T-helper 17 cell (primary cell): Measurements from ENCODE around the gene CXXC1. TPM values are rescaled to one million over a fixed set of nuclear protein-coding genes. Genes with fewer than 3 reads are reported as not detected.
A peak's percentile ranks its signal among the peaks of the same experiment; 100 is the strongest.

ENCODE experiments used
- ATAC-seq: fragments of 150-1000 bp; cut with Tn5 transposase; 2 replicates; pipeline ENCODE4 v1.10.0; 2021; ENCODE audit warnings: mild to moderate bottlenecking, moderate library complexity
- DNase-seq, 3 donors: peaks; one replicate each; pipeline versions ENCODE4 v3.0.0 to v3.0.0-alpha.2; 2020 to 2021
- H3K9me3 ChIP-seq: one replicate; pipeline ENCODE4 v1.7.0; 2013; ENCODE audit warnings: low read length, mild to moderate bottlenecking; ENCODE audit not compliant: control insufficient read depth, poor library complexity, severe bottlenecking
- H3K27ac Mint-ChIP-seq: one replicate; pipeline ENCODE4 v1.8.0; 2022; ENCODE audit warnings: mild to moderate bottlenecking, moderate library complexity, mixed read lengths
- H3K27me3 Mint-ChIP-seq: one replicate; pipeline ENCODE4 v1.8.0; 2022; ENCODE audit warnings: mixed read lengths
- H3K36me3 Mint-ChIP-seq: one replicate; pipeline ENCODE4 v1.8.0; 2022; ENCODE audit warnings: low read depth, mixed read lengths
- H3K4me1 Mint-ChIP-seq: one replicate; pipeline ENCODE4 v1.8.0; 2022; ENCODE audit warnings: mild to moderate bottlenecking, mixed read lengths
- H3K4me3 Mint-ChIP-seq: one replicate; pipeline ENCODE4 v1.8.0; 2022; ENCODE audit warnings: mild to moderate bottlenecking, moderate library complexity, mixed read lengths
- total RNA-seq, 4 donors: library from RNA in 2 of 4; stranded (reverse) in 2 of 4; gene quantifications; one replicate each; pipeline ENCODE4 v1.2.3 and lab custom pipeline; 2022 to 2026

The CXXC1 gene
- total RNA-seq, 2 donors from 2014 or later, result 118 to 129 TPM

DNA sequence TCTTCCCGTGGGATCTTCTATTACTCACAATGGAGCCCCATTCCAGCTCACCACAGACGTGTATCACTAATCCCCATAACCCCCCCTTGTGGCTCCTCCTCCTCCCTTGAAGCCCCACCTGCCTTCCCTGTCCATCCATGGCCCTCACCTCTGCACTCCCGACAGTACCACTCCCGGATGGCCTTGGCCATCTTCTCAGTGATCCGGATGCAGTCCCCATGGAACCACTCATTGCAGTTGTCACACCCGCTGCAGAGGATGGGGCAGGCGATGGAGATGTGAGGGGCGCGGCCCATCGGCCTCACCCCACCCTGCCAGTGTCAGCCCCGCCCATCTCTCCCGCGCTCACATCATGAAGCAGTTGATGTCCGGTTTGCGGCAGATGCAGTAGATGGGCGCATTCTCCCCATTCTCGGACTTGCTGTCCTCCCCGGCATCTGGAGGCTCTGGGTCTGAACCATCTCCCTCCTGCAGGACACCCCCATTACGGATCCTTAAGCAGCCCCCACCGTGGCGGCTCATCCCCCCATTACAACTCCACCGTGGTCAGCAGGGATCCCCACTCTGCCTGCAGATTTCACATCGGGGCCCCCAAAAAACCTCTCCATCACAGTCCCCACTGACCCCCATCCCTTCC is 983 bp downstream of the CXXC1 start:
- DNase-seq, result no peak
- ATAC-seq, result no peak
- peaks cover 33% of the 10 kb centered on the region for H3K4me1 Mint-ChIP-seq
- H3K27me3 Mint-ChIP-seq, result no peaks in the 10 kb centered on the region
- H3K27ac Mint-ChIP-seq, result peak overlapping the region; percentile 99
- H3K9me3 ChIP-seq, result no peaks in the 10 kb centered on the region
- peak overlapping the region; percentile 100 for H3K4me3 Mint-ChIP-seq
- H3K36me3 Mint-ChIP-seq, result peaks cover 20% of the 10 kb centered on the region

DNA sequence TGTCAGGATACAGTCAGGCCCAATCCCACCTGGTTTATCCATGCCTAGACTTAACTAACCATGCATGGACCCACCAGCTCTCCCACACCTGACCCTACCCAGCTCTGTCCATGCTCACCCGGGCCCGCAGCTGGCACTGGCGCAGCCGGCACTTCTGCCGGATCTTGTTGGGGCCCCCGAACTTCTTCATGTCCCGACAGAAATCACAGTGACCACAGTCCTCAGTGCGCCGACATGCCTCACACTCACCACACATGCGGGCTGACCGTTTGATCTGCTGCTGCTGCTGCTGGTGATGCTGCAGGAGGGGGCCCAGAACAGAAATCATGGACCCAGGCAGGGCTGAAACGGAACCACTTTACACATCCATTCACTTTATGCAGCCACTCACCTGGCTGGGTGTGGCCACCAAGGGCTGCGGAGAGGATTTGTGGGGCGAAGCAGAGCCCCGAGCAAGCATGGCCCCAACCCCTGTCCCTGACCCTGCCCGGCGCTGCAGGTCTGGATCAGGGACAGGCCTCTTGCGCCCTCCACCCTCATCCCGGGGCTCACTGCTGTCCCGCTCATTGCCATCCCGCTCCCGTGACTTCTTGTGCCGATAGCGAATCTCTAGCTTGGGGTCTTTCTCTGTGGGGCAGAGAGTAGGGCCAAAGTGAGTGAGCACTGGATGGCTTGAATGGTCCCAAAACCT is 1.7 kb downstream of the CXXC1 start:
- Mint-ChIP-seq H3K36me3 (peaks cover 22% of the 10 kb centered on the region), H3K4me1 (peaks cover 40% of the 10 kb centered on the region)

DNA sequence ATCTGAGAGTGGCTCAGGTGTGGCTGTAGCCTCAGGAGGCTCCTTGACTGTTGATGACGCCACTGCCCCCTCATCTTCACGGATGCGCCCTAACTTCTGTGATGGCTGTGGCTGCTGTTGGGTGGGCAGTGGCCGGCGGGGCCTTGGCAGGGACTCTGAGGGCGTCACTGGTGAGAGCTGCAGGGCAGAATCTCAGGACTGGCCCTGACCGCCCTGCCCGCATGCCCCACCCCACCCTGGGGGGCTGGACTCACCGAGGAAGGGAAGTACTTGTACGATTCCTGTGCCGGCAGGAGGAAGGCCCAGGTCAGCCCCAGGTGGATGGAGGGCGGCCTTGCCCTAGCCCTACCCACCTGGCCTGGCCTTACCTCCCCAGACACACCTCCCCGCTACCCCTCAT is 2.4 kb downstream of the CXXC1 start:
- H3K9me3 ChIP-seq, result no peaks in the 10 kb centered on the region
- Mint-ChIP-seq H3K27me3 (no peaks in the 10 kb centered on the region), H3K36me3 (peaks cover 24% of the 10 kb centered on the region), H3K4me3 (no peak overlapping the region), H3K27ac (no peak overlapping the region), H3K4me1 (peaks cover 47% of the 10 kb centered on the region)
- ATAC-seq (no peak), DNase-seq (no peak)

More for the DNA sequence above, 1.7 kb downstream of the CXXC1 start:
- ATAC-seq (no peak), DNase-seq (no peak)
- Mint-ChIP-seq H3K27me3 (no peaks in the 10 kb centered on the region), H3K27ac (peak overlapping the region; percentile 99), H3K4me3 (peak overlapping the region; percentile 100)
- H3K9me3 ChIP-seq, result no peaks in the 10 kb centered on the region

DNA sequence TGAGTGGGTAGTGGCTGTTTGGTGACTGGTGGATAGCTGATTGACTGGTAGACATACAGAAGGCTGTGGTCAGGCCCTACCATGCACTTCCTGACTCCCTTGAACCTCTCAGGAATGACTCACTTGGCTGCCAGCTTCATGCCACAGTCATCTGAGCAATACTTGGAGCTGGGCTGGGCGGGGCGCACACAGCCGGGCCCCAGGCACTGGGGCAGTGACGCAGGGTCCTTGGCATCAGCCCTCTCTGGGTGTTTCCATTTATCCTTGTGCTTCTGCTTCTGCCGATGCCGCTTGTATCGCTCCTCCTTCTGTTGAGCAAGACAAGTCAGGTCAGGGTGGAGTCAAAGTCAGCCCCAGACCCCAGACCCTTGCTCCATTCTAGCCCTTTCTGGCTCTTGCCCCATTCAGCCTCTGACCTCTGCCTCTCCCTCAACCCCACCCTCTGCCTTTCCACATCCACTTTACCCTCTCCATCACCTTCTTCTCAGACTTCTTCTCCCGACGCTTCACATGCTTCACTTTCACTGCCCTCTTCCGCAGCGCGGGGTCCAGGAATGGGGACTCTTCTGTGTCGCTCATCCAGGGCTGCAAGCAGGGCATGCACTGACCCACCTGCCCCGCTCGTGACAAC is 3.1 kb downstream of the CXXC1 start:
- no peak for ATAC-seq
- Mint-ChIP-seq H3K27me3 (no peaks in the 10 kb centered on the region), H3K4me1 (peaks cover 51% of the 10 kb centered on the region), H3K27ac (no peak overlapping the region), H3K36me3 (peaks cover 24% of the 10 kb centered on the region), H3K4me3 (peak overlapping the region; percentile 67)
- H3K9me3 ChIP-seq, result no peaks in the 10 kb centered on the region
- DNase-seq, result no peak

DNA sequence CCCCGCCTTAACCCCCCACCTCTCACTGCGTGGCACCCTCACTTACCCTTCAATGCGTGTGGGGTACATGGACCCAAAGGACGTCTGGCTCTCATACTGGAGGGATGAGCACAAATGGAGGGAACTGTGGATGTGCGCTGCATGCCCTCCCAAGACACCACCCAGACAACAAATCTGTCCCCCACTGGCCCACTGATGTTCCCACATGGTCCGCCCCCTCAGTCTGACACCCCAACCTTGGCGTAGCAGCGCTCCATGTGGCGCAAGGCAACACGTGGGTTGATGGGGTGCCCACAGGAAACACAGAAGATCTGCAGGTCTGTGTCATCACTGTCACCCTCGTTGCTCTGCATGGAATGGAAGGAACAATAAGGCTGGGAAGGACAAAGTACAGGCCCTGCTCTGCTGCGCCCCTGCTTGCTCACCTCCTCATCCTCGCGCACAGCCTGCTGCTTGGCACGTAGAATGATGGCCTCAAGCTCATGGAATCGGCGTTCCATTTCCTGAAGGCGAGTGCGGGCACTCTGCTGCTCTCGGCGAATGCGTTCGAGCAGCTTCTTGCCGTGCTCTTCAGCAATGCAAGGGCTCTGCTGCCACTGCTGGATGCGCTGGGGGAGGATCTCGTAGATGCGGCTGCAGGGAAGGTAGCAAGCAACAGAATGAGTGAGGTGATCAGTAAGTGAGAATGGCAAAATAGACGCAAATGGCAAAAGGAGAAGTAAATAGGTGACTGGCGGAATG is 3.9 kb downstream of the CXXC1 start:
- no peaks in the 10 kb centered on the region for H3K9me3 ChIP-seq
- Mint-ChIP-seq H3K4me1 (peaks cover 51% of the 10 kb centered on the region), H3K27ac (peak overlapping the region; percentile 96), H3K36me3 (peaks cover 24% of the 10 kb centered on the region), H3K4me3 (peak overlapping the region; percentile 97), H3K27me3 (no peaks in the 10 kb centered on the region)
- ATAC-seq (no peak), DNase-seq (no peak)

DNA sequence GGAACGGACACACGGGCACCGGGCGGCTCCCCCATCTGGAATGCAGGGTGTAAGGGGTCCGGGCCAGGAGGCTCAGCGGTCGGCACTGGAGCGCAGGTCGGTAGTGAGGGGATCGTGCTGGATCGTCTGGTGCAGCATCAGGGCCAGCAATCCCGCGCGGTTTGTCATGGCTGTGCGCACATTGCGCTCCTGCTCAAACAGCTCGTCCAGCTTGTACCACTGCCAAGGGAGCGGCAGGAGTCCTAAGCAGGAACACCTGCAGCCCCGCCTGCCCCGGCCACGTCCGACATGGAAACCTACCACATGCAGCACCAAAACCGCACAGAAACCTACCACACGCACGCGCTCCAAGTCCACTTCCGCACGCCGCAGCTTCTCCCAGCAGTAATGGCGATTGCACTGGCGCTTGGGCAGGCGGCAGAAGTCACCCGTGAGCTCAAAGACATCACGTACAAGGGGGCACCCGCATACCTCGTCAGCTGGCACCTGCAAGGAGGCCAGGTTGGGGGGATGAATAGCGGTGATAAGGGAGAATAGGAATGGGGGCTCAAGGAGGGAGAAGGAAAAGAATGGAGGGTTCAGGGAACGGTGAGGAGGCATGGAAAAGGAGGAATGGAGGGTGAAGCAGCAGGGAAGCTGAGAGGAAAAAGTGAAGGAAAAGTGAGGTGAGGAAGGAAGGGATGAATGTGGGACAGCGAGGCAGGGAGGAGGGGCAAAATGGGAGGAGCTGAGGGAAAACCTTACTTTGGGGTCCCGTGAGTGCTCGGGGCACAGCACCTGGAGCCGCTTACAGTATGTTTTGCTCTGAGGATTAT is 4.8 kb downstream of the CXXC1 start:
- H3K9me3 ChIP-seq, result no peaks in the 10 kb centered on the region
- Mint-ChIP-seq H3K27ac (peak overlapping the region; percentile 96), H3K36me3 (peaks cover 24% of the 10 kb centered on the region), H3K27me3 (no peaks in the 10 kb centered on the region), H3K4me3 (peak overlapping the region; percentile 97), H3K4me1 (peaks cover 51% of the 10 kb centered on the region)
- DNase-seq (no peak), ATAC-seq (no peak)

DNA sequence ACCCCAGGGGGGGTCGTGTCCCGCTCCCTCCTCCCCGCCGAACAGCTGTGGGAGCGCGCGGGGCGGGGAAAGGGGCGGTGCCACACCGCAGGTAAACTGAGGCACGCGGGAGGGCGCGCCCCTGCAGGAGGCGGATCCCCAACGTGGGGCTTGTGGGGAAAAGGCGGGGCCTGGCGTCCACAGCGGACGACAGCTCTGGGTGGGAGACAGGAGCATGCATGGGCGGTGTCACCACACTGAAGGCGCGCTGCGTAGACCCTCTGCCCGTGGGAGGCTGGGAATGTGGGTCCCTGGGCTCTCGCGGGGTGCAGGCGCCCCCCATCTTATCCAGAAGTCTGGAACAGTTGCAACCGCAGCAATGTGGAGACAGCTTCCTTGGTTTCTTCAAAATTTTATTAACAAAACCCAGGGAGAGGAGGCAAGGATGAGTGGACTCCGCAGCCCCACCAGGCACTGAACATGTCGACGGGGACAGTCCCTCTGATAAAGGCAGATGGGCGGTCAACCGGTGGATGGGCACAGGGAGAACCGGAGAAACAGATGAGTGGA is 5.4 kb downstream of the CXXC1 start:
- Mint-ChIP-seq H3K4me3 (peak overlapping the region; percentile 97), H3K36me3 (peaks cover 18% of the 10 kb centered on the region), H3K27ac (peak overlapping the region; percentile 96), H3K27me3 (no peaks in the 10 kb centered on the region), H3K4me1 (peaks cover 45% of the 10 kb centered on the region)
- H3K9me3 ChIP-seq, result no peaks in the 10 kb centered on the region
- DNase-seq, result no peak
- no peak for ATAC-seq

DNA sequence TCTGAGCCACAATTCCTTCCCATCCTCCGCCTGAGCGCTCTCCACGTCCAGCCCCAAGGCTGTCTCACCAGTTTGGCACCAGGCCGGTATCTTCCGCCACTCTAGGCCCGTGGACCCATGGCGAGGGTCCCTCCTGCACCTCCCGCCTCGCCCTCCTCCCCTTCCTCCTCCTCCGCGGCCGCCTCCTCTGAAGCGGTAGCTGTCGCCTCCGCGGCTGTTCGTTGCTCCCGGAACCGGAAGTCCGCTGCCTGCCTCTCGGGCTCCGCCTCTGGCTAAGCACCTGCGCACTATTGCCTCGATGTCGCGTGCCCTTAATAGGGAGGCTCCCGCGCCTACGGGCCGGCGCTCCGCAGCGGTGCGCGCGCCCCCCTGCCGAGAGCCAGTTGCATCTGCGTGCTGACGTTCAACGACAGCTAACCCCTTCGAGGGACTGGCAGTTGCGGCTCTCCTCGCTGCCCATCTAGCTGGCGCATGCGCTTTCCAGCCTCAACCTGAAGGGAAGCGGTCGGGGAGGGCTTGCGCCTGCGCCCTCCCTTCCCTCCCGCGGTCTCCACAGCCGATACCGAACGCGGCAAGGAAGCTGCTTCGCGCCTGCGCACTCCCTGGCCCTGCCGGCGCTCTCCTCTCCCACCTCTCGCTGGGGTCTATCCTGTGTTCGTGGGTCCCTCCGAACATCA is 6.1 kb downstream of the CXXC1 start, which contains the start of gene MBD1:
Gene MBD1, minus strand, starts transcription at position 229 of the 677 bp plus-strand sequence. CDS start 1,531 bp downstream, outside the sequence.
- Mint-ChIP-seq H3K27ac (peak within 1 kb of the TSS; percentile 96), H3K4me3 (peak within 1 kb of the TSS; percentile 97), H3K4me1 (peaks cover 39% of the 10 kb centered on the region), H3K27me3 (no peaks in the 10 kb centered on the region), H3K36me3 (peaks cover 18% of the 10 kb centered on the region)
- peak; percentile 92 for ATAC-seq
- H3K9me3 ChIP-seq, result no peaks in the 10 kb centered on the region
- peak; percentile 90 to 95 (median 94) for DNase-seq

DNA sequence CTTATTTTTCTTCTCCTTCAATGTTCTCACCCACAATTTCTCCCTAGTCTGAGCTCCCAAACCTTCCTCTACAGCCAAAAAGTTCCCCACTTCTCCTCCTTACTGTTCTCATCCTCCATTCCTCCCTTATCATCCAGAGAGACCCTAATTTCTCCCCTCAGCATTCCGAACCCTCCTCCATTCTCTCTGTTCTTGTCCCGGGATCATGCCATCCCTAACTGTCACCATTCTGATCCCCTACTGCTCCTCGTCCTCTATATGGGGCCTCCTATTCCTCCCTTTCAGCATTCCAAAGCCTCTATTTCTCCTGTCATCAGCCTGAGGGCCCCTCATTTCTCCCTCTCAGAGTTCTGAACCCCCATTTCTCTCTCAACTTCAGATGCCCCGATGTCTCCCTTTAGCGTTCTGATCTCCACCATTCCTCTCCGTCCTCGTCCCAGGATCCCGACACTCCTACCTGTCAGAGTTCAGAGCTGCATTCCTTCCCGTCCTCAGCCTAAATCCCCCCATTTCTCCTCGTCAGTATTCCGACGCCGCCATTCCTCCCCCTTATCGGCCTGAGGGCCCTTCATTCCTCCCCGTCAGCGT is 6.7 kb downstream of the CXXC1 start:
- no peaks in the 10 kb centered on the region for H3K27me3 Mint-ChIP-seq
- H3K27ac Mint-ChIP-seq, result peak overlapping the region; percentile 96
- peaks cover 34% of the 10 kb centered on the region for H3K4me1 Mint-ChIP-seq
- ATAC-seq, result no peak
- peak overlapping the region; percentile 97 for H3K4me3 Mint-ChIP-seq
- no peaks in the 10 kb centered on the region for H3K9me3 ChIP-seq
- H3K36me3 Mint-ChIP-seq, result peaks cover 19% of the 10 kb centered on the region
- DNase-seq, result no peak

DNA sequence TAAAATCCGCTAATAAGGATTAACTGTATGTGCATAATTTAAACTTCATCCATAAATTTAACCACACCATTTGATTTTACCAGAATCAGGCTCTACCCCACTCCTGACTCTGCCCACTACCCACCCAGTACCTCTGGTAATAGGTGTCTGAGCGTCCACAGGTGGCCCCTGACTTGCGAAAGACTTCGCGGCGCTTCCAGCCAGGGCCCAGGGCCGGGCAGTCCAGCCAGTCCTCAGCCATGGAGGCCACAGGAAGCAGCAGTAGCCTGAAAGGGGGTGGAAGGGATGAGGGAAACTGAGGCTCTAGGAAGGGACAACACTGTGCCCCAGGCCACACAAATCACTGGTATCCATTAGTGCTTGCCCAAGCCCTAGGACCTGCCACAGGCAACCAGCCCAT is 7.7 kb downstream of the CXXC1 start:
- Mint-ChIP-seq H3K4me1 (peaks cover 37% of the 10 kb centered on the region), H3K27ac (peak overlapping the region; percentile 96), H3K27me3 (no peaks in the 10 kb centered on the region), H3K4me3 (peak overlapping the region; percentile 97), H3K36me3 (peaks cover 25% of the 10 kb centered on the region)
- ATAC-seq, result no peak
- no peak for DNase-seq
- no peaks in the 10 kb centered on the region for H3K9me3 ChIP-seq

DNA sequence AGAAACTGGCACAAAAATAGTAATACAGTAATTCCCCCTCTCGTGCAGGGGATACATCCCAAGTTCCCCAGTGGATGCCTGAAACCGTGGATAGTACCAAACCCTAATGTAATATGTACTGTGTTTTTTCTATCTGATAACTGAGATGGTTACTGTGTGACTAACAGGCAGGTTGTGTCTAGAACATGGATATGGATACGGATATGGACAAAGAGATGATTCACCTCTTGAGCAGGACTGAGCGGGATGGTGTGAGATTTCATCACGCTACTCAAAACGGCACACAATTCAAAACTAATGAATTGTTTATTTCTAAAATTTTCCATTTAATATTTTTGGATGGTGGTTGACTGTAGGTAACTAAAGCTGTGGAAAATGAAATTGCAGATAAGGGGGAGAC is 9.6 kb downstream of the CXXC1 start:
- no peak overlapping the region for H3K4me3 Mint-ChIP-seq
- no peak for ATAC-seq
- no peaks in the 10 kb centered on the region for H3K27me3 Mint-ChIP-seq
- no peak overlapping the region for H3K27ac Mint-ChIP-seq
- peaks cover 35% of the 10 kb centered on the region for H3K4me1 Mint-ChIP-seq
- H3K9me3 ChIP-seq, result no peaks in the 10 kb centered on the region
- H3K36me3 Mint-ChIP-seq, result peaks cover 25% of the 10 kb centered on the region
- DNase-seq, result no peak
